Measurements from ENCODE around the gene ODAD4.

- TF ChIP-seq TAF1 (IDR thresholded peaks at IDR 0.05; ENCODE audit: borderline replicate concordance, low read depth, low read length) (no peak; the same call in 1 of the 2 replicates), CTCF (IDR thresholded peaks at IDR 0.05) (no peak), EZH2phosphoT487 (IDR thresholded peaks at IDR 0.05; ENCODE audit: borderline replicate concordance, low read depth) (no peak), CHD2 (IDR thresholded peaks at IDR 0.05; ENCODE audit: low read length, partially characterized antibody) (no peak), NFIC (IDR thresholded peaks at IDR 0.05; ENCODE audit: borderline replicate concordance) (peak; percentile 94), REST (IDR thresholded peaks at IDR 0.05; ENCODE audit: low read depth, low read length) (peak; percentile 45; the same call in 1 of the 2 replicates), FOSL2 (IDR thresholded peaks at IDR 0.05; ENCODE audit: borderline replicate concordance, low read depth) (peak; percentile 96), PBX3 (IDR thresholded peaks at IDR 0.05) (peak; percentile 76), GABPA (IDR thresholded peaks at IDR 0.05; ENCODE audit: low read depth) (no peak)
Measured at GRCh38 chr17:41907185-41907556, 23.2 kb upstream of the ODAD4 start.
